ENCODE measurements around the gene TMED8. TPM values are rescaled to one million over a fixed set of nuclear protein-coding genes. Genes with fewer than 3 reads are reported as not detected.

TMED8 gene
- total and polyA plus RNA-seq, 2 donors (not counting 1 experiment from before 2014, with no cell fraction given), result 13.1 to 43.8 TPM

- ATAC-seq (ENCODE audit: low read depth) (no peak), DNase-seq (no peak)
- WGBS (ENCODE audit: insufficient coverage), result 79% methylated on average over 5 of the region's 5 CpGs
- peak overlapping the region; percentile 100 for H3K4me3 Mint-ChIP-seq
- H3K9me3 Mint-ChIP-seq (ENCODE audit: insufficient read depth), result no peaks in the 10 kb centered on the region
- H3K9ac ChIP-seq (ENCODE audit: low read length), result peak overlapping the region; percentile 92
- no peaks in the 10 kb centered on the region for H3K9me3 ChIP-seq (ENCODE audit: control extremely low read depth in 1 of 3, control insufficient read depth in 2 of 3, insufficient read depth in 1 of 3, low read length in 2 of 3)
- peaks cover 33% of the 10 kb centered on the region for H3K79me2 ChIP-seq (ENCODE audit: control insufficient read depth, insufficient read depth, low read length)
- intact Hi-C loops (cut with micrococcal nuclease), result loop anchor here (10.0 kb wide), 1 partner anchor 1338 kb away; the partner anchor contains the start of genes IFT43 and TGFB3
- H3K4me1 Mint-ChIP-seq, result peaks cover 18% of the 10 kb centered on the region
- H4K20me1 ChIP-seq (ENCODE audit: control insufficient read depth, insufficient read depth, low read length, poor library complexity, severe bottlenecking), result no peaks in the 10 kb centered on the region
- TF ChIP-seq EZH2 (IDR thresholded peaks at IDR 0.05; ENCODE audit: borderline replicate concordance, insufficient read depth, low read depth, low read length, poor library complexity, severe bottlenecking) (no peak), CTCF (IDR thresholded peaks at IDR 0.05) (no peak)
- no peaks in the 10 kb centered on the region for H3K27me3 ChIP-seq (replicated peaks in 1 of 4; ENCODE audit: control extremely low read depth in 1 of 4, control insufficient read depth in 3 of 4, insufficient read depth in 4 of 4, low read length in 3 of 4)
- peak overlapping the region; percentile 100 for H3K27ac Mint-ChIP-seq
- peak overlapping the region; percentile 92 for H3K4me2 ChIP-seq (replicated peaks; ENCODE audit: low read depth, low read length, poor library complexity, severe bottlenecking)
- peaks cover 10 to 16% of the 10 kb centered on the region in 2 donors for H3K4me1 ChIP-seq (ENCODE audit: control insufficient read depth in 2 of 2, insufficient read depth in 2 of 2, low read length in 2 of 2)
- peak overlapping the region in 1 of 2 donors; percentile 92 for H3K27ac ChIP-seq (ENCODE audit: low read length in 2 of 2)
- POLR2A ChIA-PET, result interaction anchor here (0.7 to 2.9 kb wide), 4 partner anchors 49 to 138 kb away, joined by 4 to 28 read pairs (median 8); partner anchors contain the start of genes AHSA1, SAMD15, TMED8 and VIPAS39
- peak overlapping the region in 4 of 5 experiments; percentile 63 to 99 (median 94) for H3K4me3 ChIP-seq (ENCODE audit: control extremely low read depth in 1 of 5, extremely low read depth in 1 of 5, insufficient read depth in 1 of 5, low read depth in 2 of 5, low read length in 4 of 5)
- no peaks in the 10 kb centered on the region for H3K36me3 ChIP-seq (replicated peaks in 1 of 2; ENCODE audit: control extremely low read depth in 1 of 2, control insufficient read depth in 1 of 2, extremely low read depth in 1 of 2, insufficient read depth in 2 of 2, low read length in 1 of 2)
- CTCF ChIA-PET, result interaction anchor here (0.6 to 2.8 kb wide), 7 partner anchors 22 to 198 kb away, joined by 3 to 15 read pairs (median 4); partner anchors contain the start of genes AHSA1, SAMD15, TMED8 and VIPAS39
- peak overlapping the region; percentile 97 for H2AFZ ChIP-seq (ENCODE audit: insufficient read depth, low read depth, low read length, poor library complexity, severe bottlenecking)
- H3K27me3 Mint-ChIP-seq, result no peaks in the 10 kb centered on the region
Measured at GRCh38 chr14:77322250-77322902, 54.5 kb downstream of the TMED8 start.

All from B cell (primary cell).